Activated effector memory CD4-positive, alpha-beta T cell treated with anti-CD3 and anti-CD28 coated beads, Interleukin-2, amount 50 U/mL, for 16 hours (primary cell): Measurements from ENCODE around the gene PCSK2.

Experiments used
- DNase-seq: peaks from one replicate; pipeline ENCODE4 v3.0.0-alpha.2; 2020

Gene PCSK2

GRCh38 chr20:17343656-17344452 lies 117.0 kb downstream of the PCSK2 start:
- DNase-seq, result no peak

GRCh38 chr20:17344790-17345189 lies 118.0 kb downstream of the PCSK2 start:
- DNase-seq, result no peak

- DNase-seq, result no peak
Observed at GRCh38 chr20:17345321-17345720, 118.5 kb downstream of the PCSK2 start.

GRCh38 chr20:17350321-17350720 lies 123.5 kb downstream of the PCSK2 start:
- no peak for DNase-seq

GRCh38 chr20:17357238-17357637 lies 130.4 kb downstream of the PCSK2 start:
- no peak for DNase-seq

- DNase-seq, result no peak
Observed at GRCh38 chr20:17358854-17359253, 132.0 kb downstream of the PCSK2 start.

GRCh38 chr20:17364681-17365080 lies 137.8 kb downstream of the PCSK2 start:
- no peak for DNase-seq

GRCh38 chr20:17365831-17366230 lies 139.0 kb downstream of the PCSK2 start:
- no peak for DNase-seq

- DNase-seq, result no peak
Observed at GRCh38 chr20:17369506-17369905, 142.7 kb downstream of the PCSK2 start.

GRCh38 chr20:17372806-17373440 lies 146.1 kb downstream of the PCSK2 start:
- no peak for DNase-seq

GRCh38 chr20:17374086-17374485 lies 147.2 kb downstream of the PCSK2 start:
- DNase-seq, result no peak

- no peak for DNase-seq
Observed at GRCh38 chr20:17376031-17376430, 149.2 kb downstream of the PCSK2 start.

GRCh38 chr20:17377231-17377630 lies 150.4 kb downstream of the PCSK2 start:
- DNase-seq, result no peak

- DNase-seq, result no peak
Observed at GRCh38 chr20:17379651-17380050, 152.8 kb downstream of the PCSK2 start.

GRCh38 chr20:17380801-17381200 lies 154.0 kb downstream of the PCSK2 start:
- DNase-seq, result no peak

- no peak for DNase-seq
Observed at GRCh38 chr20:17381724-17382123, 154.9 kb downstream of the PCSK2 start.

- DNase-seq, result no peak
Observed at GRCh38 chr20:17385798-17386197, 159.0 kb downstream of the PCSK2 start.

- no peak for DNase-seq
Observed at GRCh38 chr20:17390655-17391054, 163.8 kb downstream of the PCSK2 start.

GRCh38 chr20:17391127-17391771 lies 164.4 kb downstream of the PCSK2 start:
- no peak for DNase-seq

GRCh38 chr20:17394411-17394810 lies 167.6 kb downstream of the PCSK2 start:
- no peak for DNase-seq

- no peak for DNase-seq
Observed at GRCh38 chr20:17395729-17396128, 168.9 kb downstream of the PCSK2 start.

- no peak for DNase-seq
Observed at GRCh38 chr20:17399303-17399985, 172.6 kb downstream of the PCSK2 start.

GRCh38 chr20:17403461-17403860 lies 176.6 kb downstream of the PCSK2 start:
- DNase-seq, result no peak
